ENCODE data around the gene RPS6KB1.
A peak's percentile ranks its signal among the peaks of the same experiment; 100 is the strongest.

DNA sequence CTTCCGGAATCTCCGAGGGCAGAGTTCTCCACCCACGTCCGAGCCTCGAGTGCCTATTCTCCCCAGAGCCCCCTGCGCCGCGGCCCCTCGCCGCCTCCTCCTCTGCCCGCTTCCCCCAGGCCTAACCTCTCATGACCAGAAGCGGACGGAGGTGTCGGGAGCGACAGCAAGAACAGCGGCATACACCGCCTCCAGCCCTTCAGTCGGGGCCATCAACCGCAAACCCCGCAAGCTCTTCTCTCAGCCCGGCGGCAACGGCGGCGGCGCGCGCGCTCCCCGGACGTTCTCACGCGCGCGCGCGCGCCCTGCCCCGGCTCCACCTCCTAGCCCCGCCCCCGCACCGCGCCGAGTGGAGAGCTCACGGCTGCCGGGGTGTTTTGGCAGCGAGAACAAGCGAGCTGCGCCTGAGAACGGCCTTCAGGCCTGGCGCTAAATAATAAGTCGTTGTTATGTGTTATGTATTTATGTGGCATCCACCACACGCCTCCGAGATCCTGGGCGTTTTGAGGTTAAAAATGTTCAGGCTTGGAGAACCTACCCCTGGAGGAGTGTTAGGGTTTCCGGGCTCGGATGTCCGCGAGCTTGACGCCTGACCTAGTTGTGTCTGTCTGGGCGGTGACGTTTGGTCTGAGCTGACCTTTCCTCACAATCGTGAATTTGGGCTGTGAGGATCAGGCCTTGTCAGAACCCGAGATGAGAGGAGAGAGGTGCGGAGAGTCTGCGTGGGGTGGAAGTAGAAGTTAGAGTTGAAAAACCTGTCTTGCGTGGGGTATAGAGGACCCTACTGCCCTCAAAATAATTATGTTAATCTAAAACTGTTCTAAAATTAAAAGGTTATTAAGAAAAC lies 71.8 kb downstream of the RPS6KB1 start, which contains the start of gene RNFT1:
- peak; percentile 73 for TF ChIP-seq POLR2A (IDR thresholded peaks at IDR 0.05; ENCODE audit: low read length)
- TF ChIP-seq GATA1 (IDR thresholded peaks at IDR 0.05; ENCODE audit: low read depth, low read length): no peak
